Osteoblast (primary cell): ENCODE results near the gene SLC24A3. TPM values are rescaled to one million over a fixed set of nuclear protein-coding genes. Genes with fewer than 3 reads are reported as not detected.

Source experiments
- DNase-seq: peaks from one replicate; pipeline ENCODE4 v3.0.0; 2011; ENCODE audit warnings: low spot score, mixed read lengths; ENCODE audit not compliant: insufficient read length; ENCODE audit errors: missing footprints
- H2AFZ ChIP-seq: 2 replicates; pipeline ENCODE4 v1.6.0; 2011; ENCODE audit warnings: mild to moderate bottlenecking, low read length
- H3K27ac ChIP-seq: 2 replicates; pipeline ENCODE4 v1.5.1; 2011; ENCODE audit warnings: mild to moderate bottlenecking, low read depth, low read length, moderate library complexity
- H3K27me3 ChIP-seq: 2 replicates; pipeline ENCODE4 v1.6.0; 2012; ENCODE audit warnings: mild to moderate bottlenecking, control low read depth, inconsistent platforms, low read length, moderate library complexity; ENCODE audit not compliant: insufficient read depth
- H3K36me3 ChIP-seq: 2 replicates; pipeline ENCODE4 v1.5.1; 2011; ENCODE audit warnings: mild to moderate bottlenecking, low read length, control low read depth, moderate library complexity; ENCODE audit not compliant: insufficient read depth
- H3K4me1 ChIP-seq: 2 replicates; pipeline ENCODE4 v1.5.1; 2011; ENCODE audit warnings: mild to moderate bottlenecking, low read length, control low read depth, moderate library complexity; ENCODE audit not compliant: insufficient read depth
- H3K4me2 ChIP-seq: 2 replicates; pipeline ENCODE4 v1.6.0; 2011; ENCODE audit warnings: mild to moderate bottlenecking, low read length; ENCODE audit not compliant: insufficient read depth
- H3K4me3 ChIP-seq: fragments of 200-600 bp; sonication (generic); 3 replicates; pipeline ENCODE4 v1.5.1; 2012; ENCODE audit warnings: mild to moderate bottlenecking, low read length, inconsistent platforms; ENCODE audit not compliant: insufficient read depth
- H3K79me2 ChIP-seq: 2 replicates; pipeline ENCODE4 v1.6.0; 2012; ENCODE audit warnings: mild to moderate bottlenecking, low read length, control low read depth, inconsistent platforms; ENCODE audit not compliant: insufficient read depth
- H3K9me3 ChIP-seq: 2 replicates; pipeline ENCODE4 v1.5.1; 2011; ENCODE audit warnings: low read depth, low read length, control low read depth
- H4K20me1 ChIP-seq: 2 replicates; pipeline ENCODE4 v1.6.0; 2012; ENCODE audit warnings: mild to moderate bottlenecking, low read length, control low read depth; ENCODE audit not compliant: insufficient read depth
- CTCF ChIP-seq: IDR thresholded peaks from 2 replicates; pipeline ENCODE4 v1.5.1; 2011; ENCODE audit warnings: mild to moderate bottlenecking, low read depth, low read length, moderate library complexity; ENCODE audit errors: extremely low read depth
- total RNA-seq: library from RNA; depleted of rRNA; stranded (reverse); fragments of >200 nt; gene quantifications from 2 replicates; pipeline ENCODE4 v1.2.3, GENCODE V29; 2012

The SLC24A3 gene
- total RNA-seq, 1 donor, result 1.1 TPM

GRCh38 chr20:19730706-19731105 is 518.3 kb downstream of the SLC24A3 start:
- Histone ChIP-seq H3K4me3 (no peak overlapping the region), H3K36me3 (no peaks in the 10 kb centered on the region), H3K4me2 (no peak overlapping the region), H2AFZ (peak overlapping the region; percentile 3), H4K20me1 (no peaks in the 10 kb centered on the region), H3K79me2 (no peaks in the 10 kb centered on the region), H3K9me3 (no peaks in the 10 kb centered on the region), H3K27ac (no peak overlapping the region), H3K27me3 (no peaks in the 10 kb centered on the region), H3K4me1 (peaks cover 19% of the 10 kb centered on the region)
- TF ChIP-seq CTCF, result no peak
- no peak for DNase-seq

GRCh38 chr20:19734811-19735210 is 522.4 kb downstream of the SLC24A3 start:
- Histone ChIP-seq H3K27me3 (no peaks in the 10 kb centered on the region), H2AFZ (peak overlapping the region; percentile 63), H3K9me3 (no peaks in the 10 kb centered on the region), H3K27ac (peak overlapping the region; percentile 77), H4K20me1 (no peaks in the 10 kb centered on the region), H3K79me2 (no peaks in the 10 kb centered on the region), H3K4me1 (peaks cover 25% of the 10 kb centered on the region), H3K4me2 (peak overlapping the region; percentile 68), H3K36me3 (no peaks in the 10 kb centered on the region), H3K4me3 (no peak overlapping the region)
- no peak for TF ChIP-seq CTCF
- no peak for DNase-seq

GRCh38 chr20:19735446-19735845 is 523.0 kb downstream of the SLC24A3 start:
- no peaks in the 10 kb centered on the region for H4K20me1 ChIP-seq
- H3K27ac ChIP-seq, result peak overlapping the region; percentile 77
- DNase-seq, result peak; percentile 87
- H3K4me1 ChIP-seq, result peaks cover 25% of the 10 kb centered on the region
- H3K79me2 ChIP-seq, result no peaks in the 10 kb centered on the region
- peak overlapping the region; percentile 63 for H2AFZ ChIP-seq
- H3K36me3 ChIP-seq, result no peaks in the 10 kb centered on the region
- no peaks in the 10 kb centered on the region for H3K9me3 ChIP-seq
- peak overlapping the region; percentile 68 for H3K4me2 ChIP-seq
- no peak for TF ChIP-seq CTCF
- H3K4me3 ChIP-seq, result no peak overlapping the region
- no peaks in the 10 kb centered on the region for H3K27me3 ChIP-seq

- Histone ChIP-seq H3K79me2 (no peaks in the 10 kb centered on the region), H2AFZ (no peak overlapping the region), H3K4me3 (no peak overlapping the region), H4K20me1 (no peaks in the 10 kb centered on the region), H3K27ac (no peak overlapping the region), H3K27me3 (no peaks in the 10 kb centered on the region), H3K9me3 (no peaks in the 10 kb centered on the region), H3K4me1 (peaks cover 25% of the 10 kb centered on the region), H3K36me3 (no peaks in the 10 kb centered on the region), H3K4me2 (no peak overlapping the region)
- no peak for DNase-seq
- TF ChIP-seq CTCF, result no peak
These were observed 524.6 kb downstream of the SLC24A3 start for GRCh38 chr20:19737025-19737424.
